Loucy (cell line): ENCODE measurements around the gene LHX5.

Source experiments
- H2AFZ ChIP-seq: fragments of 200-600 bp; sonication (generic); 2 replicates; pipeline ENCODE4 v1.6.0; 2016; ENCODE audit warnings: antibody characterized with exemption, mild to moderate bottlenecking, low read length, moderate library complexity
- H3F3A ChIP-seq: fragments of 200-600 bp; 2 replicates; pipeline ENCODE4 v1.6.0; 2016; ENCODE audit warnings: antibody characterized with exemption, low read depth, mild to moderate bottlenecking
- H3K27me3 ChIP-seq: fragments of 200-600 bp; sonication (generic); 2 replicates; pipeline ENCODE4 v1.6.1; 2014; ENCODE audit warnings: low read length, mild to moderate bottlenecking; ENCODE audit not compliant: insufficient read depth, poor library complexity, severe bottlenecking
- H3K36me3 ChIP-seq: fragments of 200-600 bp; sonication (generic); 2 replicates; pipeline ENCODE4 v1.6.1; 2016; ENCODE audit warnings: low read length; ENCODE audit not compliant: insufficient read depth
- H3K4me1 ChIP-seq: fragments of 200-600 bp; sonication (generic); 2 replicates; pipeline ENCODE4 v1.5.1; 2014; ENCODE audit warnings: low read length, mild to moderate bottlenecking; ENCODE audit not compliant: insufficient read depth, poor library complexity, severe bottlenecking
- H3K4me2 ChIP-seq: fragments of 200-600 bp; sonication (generic); 2 replicates; pipeline ENCODE4 v1.6.0; 2014; ENCODE audit warnings: antibody characterized with exemption, low read length, low read depth, mild to moderate bottlenecking; ENCODE audit not compliant: poor library complexity, severe bottlenecking
- H3K4me3 ChIP-seq: fragments of 200-600 bp; sonication (generic); 2 replicates; pipeline ENCODE4 v1.5.1; 2014; ENCODE audit warnings: low read length, mild to moderate bottlenecking, mixed read lengths; ENCODE audit not compliant: poor library complexity, severe bottlenecking
- H3K79me2 ChIP-seq: fragments of 200-600 bp; sonication (generic); 2 replicates; pipeline ENCODE4 v1.6.1; 2014; ENCODE audit warnings: low read length; ENCODE audit not compliant: insufficient read depth
- H3K9ac ChIP-seq: fragments of 200-600 bp; sonication (generic); 2 replicates; pipeline ENCODE4 v1.6.0; 2014; ENCODE audit warnings: mild to moderate bottlenecking, low read depth, low read length, moderate library complexity; ENCODE audit not compliant: poor library complexity, severe bottlenecking
- H3K9me2 ChIP-seq: fragments of 200-600 bp; sonication (generic); replicated peaks from 2 replicates; pipeline ENCODE4 v1.6.1; 2016; ENCODE audit warnings: low read depth, low read length, mixed read lengths
- H3K9me3 ChIP-seq: fragments of 200-600 bp; sonication (generic); 2 replicates; pipeline ENCODE4 v1.6.1; 2014; ENCODE audit warnings: mild to moderate bottlenecking, antibody characterized with exemption, low read length, low read depth; ENCODE audit not compliant: insufficient read depth
- H4K20me1 ChIP-seq: fragments of 200-600 bp; sonication (generic); 2 replicates; pipeline ENCODE4 v1.6.0; 2014; ENCODE audit warnings: antibody characterized with exemption, low read length, mild to moderate bottlenecking; ENCODE audit not compliant: insufficient read depth, poor library complexity, severe bottlenecking
- CTCF ChIP-seq: fragments of 200-600 bp; sonication (generic); conservative IDR thresholded peaks from 2 replicates; pipeline ENCODE4 v1.5.1; 2014; ENCODE audit warnings: mild to moderate bottlenecking, antibody characterized with exemption, low read length
- EZH2phosphoT487 ChIP-seq: fragments of 200-600 bp; IDR thresholded peaks from 2 replicates; pipeline ENCODE4 v1.6.1; 2018; ENCODE audit warnings: antibody characterized with exemption, mild to moderate bottlenecking, moderate library complexity, borderline replicate concordance

The LHX5 gene

DNA sequence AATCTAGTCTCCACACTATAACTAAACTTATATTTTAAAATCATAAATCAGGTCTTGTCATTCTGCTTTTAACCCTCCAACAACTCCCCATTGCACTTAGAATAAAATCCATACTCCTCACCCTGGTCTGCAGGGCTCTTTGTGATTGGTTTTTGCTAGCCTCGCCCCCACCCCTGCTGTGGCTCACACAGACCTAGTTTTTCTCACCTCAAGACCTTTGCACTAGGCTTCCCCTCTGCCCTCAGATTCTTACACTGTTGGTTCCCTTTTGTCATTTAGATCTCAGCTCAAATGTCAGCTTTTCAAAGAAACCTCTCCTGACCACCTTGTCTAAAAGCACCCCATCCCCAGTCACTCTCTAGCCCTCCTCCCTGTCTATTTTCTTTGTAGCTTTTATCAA is 10.7 kb upstream of the LHX5 start:
- H3K27me3 ChIP-seq = no peaks in the 10 kb centered on the region
- H2AFZ ChIP-seq = no peak overlapping the region

GRCh38 chr12:113480336-113480971 is 8.8 kb upstream of the LHX5 start:
- H3K4me2 ChIP-seq = no peak overlapping the region

More for the DNA sequence above, 10.7 kb upstream of the LHX5 start:
- Histone ChIP-seq H3F3A (no peaks in the 10 kb centered on the region), H3K9ac (no peak overlapping the region), H4K20me1 (no peaks in the 10 kb centered on the region), H3K9me2 (no peaks in the 10 kb centered on the region), H3K36me3 (no peaks in the 10 kb centered on the region), H3K4me1 (no peaks in the 10 kb centered on the region), H3K79me2 (no peaks in the 10 kb centered on the region), H3K4me2 (no peak overlapping the region), H3K4me3 (no peak overlapping the region), H3K9me3 (no peaks in the 10 kb centered on the region)
- TF ChIP-seq CTCF = no peak
- no peak for TF ChIP-seq EZH2phosphoT487

GRCh38 chr12:113479590-113480335 is 8.1 kb upstream of the LHX5 start:
- Histone ChIP-seq H4K20me1 (no peaks in the 10 kb centered on the region), H2AFZ (no peak overlapping the region), H3K79me2 (no peaks in the 10 kb centered on the region), H3K9me2 (no peaks in the 10 kb centered on the region), H3K36me3 (no peaks in the 10 kb centered on the region), H3K27me3 (no peaks in the 10 kb centered on the region), H3K9me3 (no peaks in the 10 kb centered on the region), H3K4me1 (no peaks in the 10 kb centered on the region), H3K4me2 (no peak overlapping the region), H3K4me3 (no peak overlapping the region), H3K9ac (no peak overlapping the region), H3F3A (no peaks in the 10 kb centered on the region)
- TF ChIP-seq CTCF = no peak
- TF ChIP-seq EZH2phosphoT487 = no peak

More at GRCh38 chr12:113480336-113480971, 8.8 kb upstream of the LHX5 start:
- Histone ChIP-seq H3K36me3 (no peaks in the 10 kb centered on the region), H3F3A (no peaks in the 10 kb centered on the region), H4K20me1 (no peaks in the 10 kb centered on the region), H3K79me2 (no peaks in the 10 kb centered on the region), H3K9ac (no peak overlapping the region), H3K4me1 (no peaks in the 10 kb centered on the region), H3K9me2 (no peaks in the 10 kb centered on the region), H3K9me3 (no peaks in the 10 kb centered on the region), H3K4me3 (no peak overlapping the region), H3K27me3 (no peaks in the 10 kb centered on the region), H2AFZ (no peak overlapping the region)
- TF ChIP-seq CTCF (no peak), EZH2phosphoT487 (no peak)
